ENCODE data around the gene STRN3. TPM values are rescaled to one million over a fixed set of nuclear protein-coding genes. Genes with fewer than 3 reads are reported as not detected.

The STRN3 gene
- total and polyA plus RNA-seq, 2 of the 8 experiments (the other 6 are each of a cell fraction or from before 2014, with no cell fraction given) = 8.7 to 38.1 TPM

DNA sequence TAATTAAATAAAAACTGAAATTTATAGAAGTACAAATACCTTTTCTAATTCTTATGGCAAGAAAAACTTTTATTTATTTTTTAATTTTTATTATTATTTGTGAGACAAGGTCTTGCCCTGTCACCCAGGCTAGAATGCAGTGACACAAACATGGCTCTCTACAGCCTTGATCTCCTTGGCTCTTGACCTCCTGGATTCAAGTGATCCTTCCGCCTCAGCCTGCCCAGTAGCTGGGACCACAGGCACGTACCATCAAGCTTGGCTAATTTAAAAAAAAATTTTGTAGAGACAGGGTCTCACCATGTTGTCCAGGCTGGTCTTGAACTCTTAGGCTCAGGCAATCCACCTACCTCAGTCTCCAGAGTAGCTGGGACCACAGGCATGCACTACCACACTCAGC is 104.4 kb downstream of the STRN3 start:
- Histone ChIP-seq H3K4ac (replicated peaks; ENCODE audit: insufficient read length, low read depth, low read length) (no peak overlapping the region), H3K4me1 (replicated peaks in 1 of 4; ENCODE audit: control insufficient read depth in 3 of 4, insufficient read depth in 4 of 4, low read length in 3 of 4) (peaks cover 0 to 3% (median 0%) of the 10 kb centered on the region in 4 experiments; a peak in 1 of 7 replicates), H3K27ac (ENCODE audit: low read depth, low read length) (no peak overlapping the region), H2BK120ac (replicated peaks; ENCODE audit: low read depth, low read length) (no peak overlapping the region), H4K8ac (ENCODE audit: extremely low read depth, insufficient read depth, low read length) (no peak overlapping the region), H3K4me3 (ENCODE audit: extremely low read depth in 1 of 4, insufficient read depth in 2 of 4, low read depth in 3 of 4, low read length in 4 of 4) (no peak overlapping the region), H3K79me2 (ENCODE audit: control insufficient read depth in 1 of 2, insufficient read depth in 2 of 2, low read length in 2 of 2) (no peaks in the 10 kb centered on the region), H2BK12ac (ENCODE audit: low read depth, low read length) (no peak overlapping the region), H3K23ac (ENCODE audit: insufficient read length) (no peak overlapping the region), H3K9ac (replicated peaks in 1 of 4; ENCODE audit: extremely low read depth in 1 of 4, low read depth in 3 of 4, low read length in 3 of 4) (no peak overlapping the region), H2AK5ac (ENCODE audit: low read depth, low read length) (no peak overlapping the region), H4K20me1 (replicated peaks in 1 of 2; ENCODE audit: control insufficient read depth in 1 of 2, insufficient read depth in 2 of 2, low read length in 2 of 2) (no peaks in the 10 kb centered on the region), H3K9me3 (ENCODE audit: insufficient read depth in 2 of 2, low read depth in 1 of 2, low read length in 1 of 2) (no peaks in the 10 kb centered on the region), H3K56ac (replicated peaks; ENCODE audit: insufficient read length, low read depth, low read length) (no peak overlapping the region), H3K4me2 (ENCODE audit: insufficient read depth in 1 of 2, low read depth in 2 of 2, low read length in 2 of 2) (no peak overlapping the region), H4K5ac (ENCODE audit: insufficient read length, low read depth, low read length) (no peak overlapping the region), H4K91ac (replicated peaks; ENCODE audit: insufficient read length, low read length) (no peak overlapping the region), H2BK5ac (ENCODE audit: low read depth, low read length) (no peak overlapping the region), H2BK15ac (ENCODE audit: low read length) (no peak overlapping the region), H3K79me1 (ENCODE audit: low read depth, low read length) (no peaks in the 10 kb centered on the region), H3K23me2 (ENCODE audit: low read depth, low read length) (peaks cover 2% of the 10 kb centered on the region; the same call in 1 of the 2 replicates), H3K14ac (ENCODE audit: insufficient read length) (no peak overlapping the region), H2AFZ (ENCODE audit: low read length) (no peak overlapping the region), H3K18ac (ENCODE audit: extremely low read depth, low read length) (no peak overlapping the region), H3K36me3 (ENCODE audit: control insufficient read depth in 2 of 4, insufficient read depth in 4 of 4, low read length in 3 of 4) (peaks cover 0 to 11% (median under 1%) of the 10 kb centered on the region in 4 experiments; a peak in 3 of 8 replicates), H2BK20ac (ENCODE audit: low read length) (no peak overlapping the region), H3K27me3 (replicated peaks in 1 of 4; ENCODE audit: control insufficient read depth in 3 of 4, extremely low read depth in 1 of 4, insufficient read depth in 3 of 4, low read length in 3 of 4) (no peaks in the 10 kb centered on the region)
- ChIA-PET CTCF (ENCODE audit: partially characterized antibody) (no interaction called here), POLR2A (ENCODE audit: partially characterized antibody) (interaction anchor here (1.0 kb wide), 1 partner anchor 62 kb away, joined by 3 read pairs; no protein-coding TSS in a partner anchor)
- DNase-seq (ENCODE audit: low read depth in 1 of 2, low spot score in 2 of 2) (no peak), FAIRE-seq (no peak)
- no peak for TF ChIP-seq GABPA (IDR thresholded peaks at IDR 0.05; ENCODE audit: borderline replicate concordance, insufficient read depth, low read length)
- no peak for TF ChIP-seq SUZ12 (IDR thresholded peaks at IDR 0.05; ENCODE audit: low read length)
- no peak for TF ChIP-seq MAFK (IDR thresholded peaks at IDR 0.05; ENCODE audit: low read depth, low read length)
- no peak for TF ChIP-seq KDM4A (IDR thresholded peaks at IDR 0.05; ENCODE audit: low read depth, low read length, severe bottlenecking)
- TF ChIP-seq SIN3A (conservative IDR thresholded peaks at IDR 0.05 in 1 of 2, IDR thresholded peaks at IDR 0.05 in 1 of 2; ENCODE audit: low read depth in 1 of 2, low read length in 2 of 2) = no peak
- TF ChIP-seq YY1 (IDR thresholded peaks at IDR 0.05; ENCODE audit: low read depth, low read length) = no peak
- 100% methylated on average over 2 of the region's 2 CpGs; no CpG with 5 or more reads in 1 of the 2 experiments for WGBS, 2 experiments (ENCODE audit: extremely low coverage in 1 of 2, insufficient coverage in 1 of 2, insufficient read length in 1 of 2, insufficient replicate concordance in 2 of 2, low coverage in 1 of 2, low lambda C conversion rate in 2 of 2, missing lambda C conversion rate in 1 of 2)

Data from H1 (cell line).